Measurements from ENCODE around the gene PCDHGB1. TPM values are rescaled to one million over a fixed set of nuclear protein-coding genes. Genes with fewer than 3 reads are reported as not detected.
"Not testable (repeated sequence)": the region's sequence is repeated elsewhere in the genome, so short reads cannot be mapped to it uniquely, and the experiment has no call there.

PCDHGB1 gene
- total RNA-seq, 2 donors from 2014 or later = 3.9 to 6.5 TPM

GRCh38 chr5:141397756-141398551, 48.1 kb downstream of the PCDHGB1 start, which contains the start of gene PCDHGB5:
Gene PCDHGB5, plus strand, starts transcription at chr5:141397947. Its CDS starts 181 bp downstream, at chr5:141398128.
- H3K4me1 ChIP-seq (replicated peaks); H3K27ac ChIP-seq; H3K27me3 ChIP-seq (replicated peaks; ENCODE audit: insufficient read depth); H3K9me3 ChIP-seq; intact Hi-C loops (cut with DNase I); H3K36me3 ChIP-seq; DNase-seq (ENCODE audit: low spot score): not testable (repeated sequence)
- TF ChIP-seq CTCF (IDR thresholded peaks at IDR 0.05) = peak in 3 of 4 experiments; percentile 40 to 54 (median 48)
- WGBS = 6% methylated on average over 25 of the region's 43 CpGs
- peak within 1 kb of the TSS in 1 of 2 donors; percentile 28 for H3K4me3 ChIP-seq

GRCh38 chr5:141398608-141399007, 48.7 kb downstream of the PCDHGB1 start:
- no peak overlapping the region for H3K27ac ChIP-seq
- H3K36me3 ChIP-seq = no peaks in the 10 kb centered on the region
- TF ChIP-seq CTCF (IDR thresholded peaks at IDR 0.05) (no peak), POLR2AphosphoS5 (IDR thresholded peaks at IDR 0.05) (no peak), POLR2A (IDR thresholded peaks at IDR 0.05) (no peak)
- H3K27me3 ChIP-seq (replicated peaks; ENCODE audit: insufficient read depth) = peaks cover 2% of the 10 kb centered on the region
- 22% methylated on average over 15 of the region's 15 CpGs for WGBS
- intact Hi-C loops (cut with DNase I) = no loop called here
- peaks cover 10% of the 10 kb centered on the region for H3K9me3 ChIP-seq
- no peak overlapping the region for H3K4me3 ChIP-seq
- H3K4me1 ChIP-seq (replicated peaks) = no peaks in the 10 kb centered on the region
- DNase-seq (ENCODE audit: low spot score) = no peak

- TF ChIP-seq POLR2AphosphoS5 (IDR thresholded peaks at IDR 0.05) = no peak
- no peak for TF ChIP-seq CTCF (IDR thresholded peaks at IDR 0.05)
- TF ChIP-seq POLR2A (IDR thresholded peaks at IDR 0.05) = no peak
- Histone ChIP-seq H3K36me3 (no peaks in the 10 kb centered on the region), H3K27me3 (replicated peaks; ENCODE audit: insufficient read depth) (peaks cover under 1% of the 10 kb centered on the region), H3K9me3 (peaks cover 10% of the 10 kb centered on the region), H3K4me1 (replicated peaks) (no peaks in the 10 kb centered on the region), H3K27ac (no peak overlapping the region), H3K4me3 (no peak overlapping the region)
- intact Hi-C loops (cut with DNase I) = no loop called here
- no peak for DNase-seq (ENCODE audit: low spot score)
- WGBS = 20% methylated on average over 56 of the region's 61 CpGs
Measured at GRCh38 chr5:141399555-141400258, 49.8 kb downstream of the PCDHGB1 start.

Other genes starting within 250 kb of the PCDHGB1 start
- gene PCDHB3, start 249.6 kb upstream of the PCDHGB1 start, total RNA-seq = 1 to 10 TPM; 2.5 to 6.5 TPM
- gene PCDHB4, start 228.3 kb upstream of the PCDHGB1 start, total RNA-seq = 1 to 10 TPM; 1.4 to 1.7 TPM
- gene PCDHB5, start 214.9 kb upstream of the PCDHGB1 start, total RNA-seq = 10 to 100 TPM in 1 of 2 donors, 1 to 10 TPM in 1; 5.3 to 11.3 TPM
- 1 to 10 TPM in 1 of 2 donors, under 1 TPM in 1; 0.87 to 2.6 TPM for gene PCDHB6, start 200.0 kb upstream of the PCDHGB1 start, total RNA-seq
- 1 to 10 TPM; 1.2 to 1.9 TPM for gene PCDHB7, start 177.5 kb upstream of the PCDHGB1 start, total RNA-seq
- 1 to 10 TPM in 1 of 2 donors, under 1 TPM in 1; 0.23 to 2.6 TPM for gene PCDHB8, start 172.3 kb upstream of the PCDHGB1 start, total RNA-seq
- gene PCDHB16, start 167.7 kb upstream of the PCDHGB1 start, total RNA-seq = 1 to 10 TPM in 1 of 2 donors, under 1 TPM in 1; 0.18 to 4.4 TPM
- gene PCDHB9, start 162.9 kb upstream of the PCDHGB1 start, total RNA-seq = 1 to 10 TPM; 1.0 to 4.2 TPM
- gene PCDHB10, start 157.7 kb upstream of the PCDHGB1 start, total RNA-seq = 1 to 10 TPM in 1 of 2 donors, under 1 TPM in 1; 0.96 to 3.5 TPM
- gene PCDHB11, start 150.5 kb upstream of the PCDHGB1 start, total RNA-seq = 1 to 10 TPM in 1 of 2 donors, under 1 TPM in 1; 0.41 to 2.6 TPM
- gene PCDHB12, start 141.4 kb upstream of the PCDHGB1 start, total RNA-seq = 1 to 10 TPM in 1 of 2 donors, under 1 TPM in 1; 0.32 to 4.3 TPM
- 1 to 10 TPM; 4.0 to 6.5 TPM for gene PCDHB13, start 136.2 kb upstream of the PCDHGB1 start, total RNA-seq
- 1 to 10 TPM; 4.6 to 6.7 TPM for gene PCDHB14, start 126.8 kb upstream of the PCDHGB1 start, total RNA-seq
- gene PCDHB15, start 104.7 kb upstream of the PCDHGB1 start, total RNA-seq = 10 to 100 TPM in 1 of 2 donors, under 1 TPM in 1; 0.82 to 12.4 TPM
- 1 to 10 TPM in 1 of 2 donors, under 1 TPM in 1; 0.23 to 4.4 TPM for gene SLC25A2, start 46.0 kb upstream of the PCDHGB1 start, total RNA-seq
- 10 to 100 TPM; 59.3 to 85.9 TPM for gene TAF7, start 29.3 kb upstream of the PCDHGB1 start, total RNA-seq
- 1 to 10 TPM in 1 of 2 donors, under 1 TPM in 1; 0.64 to 4.8 TPM for gene PCDHGA1, start 19.6 kb upstream of the PCDHGB1 start, total RNA-seq
- 10 to 100 TPM in 1 of 2 donors, 1 to 10 TPM in 1; 2.4 to 19.7 TPM for gene PCDHGA2, start 11.3 kb upstream of the PCDHGB1 start, total RNA-seq
- gene PCDHGA3, start 6.3 kb upstream of the PCDHGB1 start, total RNA-seq = 10 to 100 TPM in 1 of 2 donors, 1 to 10 TPM in 1; 1.3 to 18.2 TPM
- gene PCDHGA4, start 4.9 kb downstream of the PCDHGB1 start, total RNA-seq = 10 to 100 TPM in 1 of 2 donors, 1 to 10 TPM in 1; 2.5 to 10.5 TPM
- 10 to 100 TPM in 1 of 2 donors, 1 to 10 TPM in 1; 5.3 to 10.5 TPM for gene PCDHGB2, start 9.9 kb downstream of the PCDHGB1 start, total RNA-seq
- 1 to 10 TPM; 4.1 to 4.8 TPM for gene PCDHGA5, start 14.1 kb downstream of the PCDHGB1 start, total RNA-seq
- gene PCDHGB3, start 20.1 kb downstream of the PCDHGB1 start, total RNA-seq = 1 to 10 TPM; 3.1 to 7.7 TPM
- gene PCDHGA6, start 23.8 kb downstream of the PCDHGB1 start, total RNA-seq = 1 to 10 TPM; 2.0 to 8.4 TPM
- gene PCDHGA7, start 32.6 kb downstream of the PCDHGB1 start, total RNA-seq = 1 to 10 TPM; 4.1 to 8.2 TPM
- gene PCDHGB4, start 37.6 kb downstream of the PCDHGB1 start, total RNA-seq = 1 to 10 TPM; 6.7 to 9.9 TPM
- gene PCDHGA8, start 42.5 kb downstream of the PCDHGB1 start, total RNA-seq = 1 to 10 TPM; 1.1 to 4.2 TPM
- 10 to 100 TPM in 1 of 2 donors, 1 to 10 TPM in 1; 7.9 to 24.5 TPM for gene PCDHGB5, start 47.8 kb downstream of the PCDHGB1 start, total RNA-seq
- 1 to 10 TPM; 3.9 to 7.7 TPM for gene PCDHGA9, start 52.7 kb downstream of the PCDHGB1 start, total RNA-seq
- 10 to 100 TPM in 1 of 2 donors, 1 to 10 TPM in 1; 5.2 to 11.0 TPM for gene PCDHGB6, start 57.9 kb downstream of the PCDHGB1 start, total RNA-seq
- 10 to 100 TPM in 1 of 2 donors, 1 to 10 TPM in 1; 6.7 to 11.1 TPM for gene PCDHGA10, start 62.9 kb downstream of the PCDHGB1 start, total RNA-seq
- 10 to 100 TPM in 1 of 2 donors, 1 to 10 TPM in 1; 7.0 to 14.6 TPM for gene PCDHGB7, start 67.6 kb downstream of the PCDHGB1 start, total RNA-seq
- 1 to 10 TPM; 2.9 to 3.4 TPM for gene PCDHGA11, start 71.0 kb downstream of the PCDHGB1 start, total RNA-seq
- gene PCDHGA12, start 80.4 kb downstream of the PCDHGB1 start, total RNA-seq = 1 to 10 TPM; 3.8 to 6.8 TPM
- gene PCDHGC3, start 125.9 kb downstream of the PCDHGB1 start, total RNA-seq = 10 to 100 TPM; 27.6 to 55.3 TPM
- 1 to 10 TPM; 3.8 to 4.1 TPM for gene PCDHGC4, start 134.9 kb downstream of the PCDHGB1 start, total RNA-seq
- gene PCDHGC5, start 139.0 kb downstream of the PCDHGB1 start, total RNA-seq = 1 to 10 TPM in 1 of 2 donors, under 1 TPM in 1; 0.96 to 2.7 TPM